B cell (primary cell): ENCODE results near the gene MEF2C.

Experiments used
- CTCF ChIP-seq: fragments of 200-600 bp; IDR thresholded peaks from one replicate; pipeline ENCODE4 v1.8.0; 2022; ENCODE audit warnings: antibody characterized with exemption, mild to moderate bottlenecking
- EZH2 ChIP-seq: IDR thresholded peaks from 2 replicates; pipeline ENCODE4 v1.6.1; 2012; ENCODE audit warnings: borderline replicate concordance, low read depth, mild to moderate bottlenecking, moderate library complexity, low read length; ENCODE audit not compliant: insufficient read depth, poor library complexity, severe bottlenecking

DNA sequence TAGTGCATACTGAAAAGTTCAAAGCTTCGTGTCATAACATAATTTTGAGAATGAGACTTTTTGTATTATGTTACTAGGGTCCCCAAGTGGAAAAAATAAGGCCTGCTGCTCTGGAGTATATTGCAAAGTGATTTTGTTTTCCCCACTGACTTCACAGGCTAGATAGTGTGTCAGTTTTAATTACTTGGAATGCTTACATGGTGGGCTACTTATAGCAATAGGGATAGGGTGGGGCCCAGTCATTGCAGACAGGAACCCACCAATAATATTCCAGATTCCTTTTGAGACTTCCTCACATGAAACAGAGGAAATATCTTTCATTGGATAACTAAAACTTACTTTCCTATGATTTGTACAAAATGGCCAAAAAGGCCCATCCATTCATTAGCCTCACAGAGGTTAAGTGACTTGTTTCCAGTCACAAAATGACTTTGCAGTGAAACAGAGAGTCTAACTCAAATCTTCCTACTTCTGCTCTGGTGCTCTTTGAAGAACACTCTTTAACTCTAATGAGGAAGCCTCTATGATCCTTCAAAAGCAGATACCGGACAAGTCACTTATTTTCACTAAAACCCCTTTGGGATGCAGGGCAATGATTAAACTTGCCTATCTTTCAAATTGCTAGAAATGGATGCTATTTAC lies 16.2 kb upstream of the MEF2C start:
- TF ChIP-seq CTCF: no peak
- no peak for TF ChIP-seq EZH2
